ENCODE data around the gene TAF3.

- no peak for TF ChIP-seq CTCF (IDR thresholded peaks at IDR 0.05)
- TF ChIP-seq POLR2A (IDR thresholded peaks at IDR 0.05) = no peak
Measured at GRCh38 chr10:8049045-8049864, 230.9 kb downstream of the TAF3 start.

Data from uterus (tissue), 2 donors.